HG03342 (cell line): ENCODE measurements around the gene IRX4.

Experiments
- ATAC-seq: cut with Tn5 transposase; IDR thresholded peaks from one replicate; pipeline ENCODE4 v1.9.1; 2021; ENCODE audit warnings: mild to moderate bottlenecking, moderate library complexity; ENCODE audit not compliant: unreplicated experiment

IRX4 gene

GRCh38 chr5:1840741-1841521 is 41.8 kb downstream of the IRX4 start:
- no peak for ATAC-seq

GRCh38 chr5:1840071-1840547 is 42.6 kb downstream of the IRX4 start:
- no peak for ATAC-seq

GRCh38 chr5:1838013-1838412 is 44.7 kb downstream of the IRX4 start:
- no peak for ATAC-seq

- ATAC-seq: no peak
These were observed 45.5 kb downstream of the IRX4 start for GRCh38 chr5:1836891-1837880.

GRCh38 chr5:1836176-1836890 is 46.4 kb downstream of the IRX4 start:
- no peak for ATAC-seq

- ATAC-seq: no peak
These were observed 47.3 kb downstream of the IRX4 start for GRCh38 chr5:1835431-1835830.

GRCh38 chr5:1834721-1835429 is 47.9 kb downstream of the IRX4 start:
- ATAC-seq: no peak

GRCh38 chr5:1834022-1834551 is 48.6 kb downstream of the IRX4 start:
- no peak for ATAC-seq

GRCh38 chr5:1833264-1834021 is 49.3 kb downstream of the IRX4 start:
- ATAC-seq: no peak

- ATAC-seq: no peak
These were observed 50.0 kb downstream of the IRX4 start for GRCh38 chr5:1832511-1833250.

GRCh38 chr5:1831677-1832313 is 50.9 kb downstream of the IRX4 start:
- no peak for ATAC-seq

GRCh38 chr5:1831257-1831656 is 51.5 kb downstream of the IRX4 start:
- ATAC-seq: no peak

GRCh38 chr5:1830571-1831228 is 52.0 kb downstream of the IRX4 start:
- ATAC-seq: no peak

GRCh38 chr5:1827886-1828397 is 54.8 kb downstream of the IRX4 start:
- no peak for ATAC-seq
